WTC11 (cell line): Measurements from ENCODE around the gene RAMACL. TPM values are rescaled to one million over a fixed set of nuclear protein-coding genes. Genes with fewer than 3 reads are reported as not detected.
A peak's percentile ranks its signal among the peaks of the same experiment; 100 is the strongest.

Source experiments
- ATAC-seq: fragments of 200-7000 bp; cut with Tn5 transposase; 2 replicates; pipeline ENCODE4 v1.10.0; 2021; ENCODE audit warnings: mild to moderate bottlenecking, moderate library complexity
- CTCF ChIA-PET: fragments of 300-600 bp; sonication (Branson Sonifier 250); formaldehyde crosslinking; loops from one replicate; lab custom pipeline; 2021; ENCODE audit warnings: antibody characterized with exemption; lab: Charles Lee
- POLR2A ChIA-PET: fragments of 350-600 bp; sonication (Branson Sonifier 250); formaldehyde crosslinking; loops from one replicate; lab custom pipeline; 2021; ENCODE audit warnings: antibody characterized with exemption; lab: Charles Lee
- DNase-seq: peaks from one replicate; pipeline ENCODE4 v3.0.0; 2021; ENCODE audit warnings: low spot score
- H3K27ac Mint-ChIP-seq: 2 replicates; pipeline ENCODE4 v1.8.0; 2021; ENCODE audit warnings: mixed read lengths
- H3K27me3 Mint-ChIP-seq: 2 replicates; pipeline ENCODE4 v1.8.0; 2021; ENCODE audit warnings: low read depth, mild to moderate bottlenecking, moderate library complexity, mixed read lengths
- H3K36me3 Mint-ChIP-seq: 2 replicates; pipeline ENCODE4 v1.8.0; 2021; ENCODE audit warnings: mixed read lengths
- H3K4me1 Mint-ChIP-seq: 2 replicates; pipeline ENCODE4 v1.8.0; 2022; ENCODE audit warnings: mixed read lengths
- H3K4me3 Mint-ChIP-seq: 2 replicates; pipeline ENCODE4 v1.8.0; 2021; ENCODE audit warnings: mild to moderate bottlenecking, moderate library complexity, mixed read lengths
- H3K9me3 Mint-ChIP-seq: 2 replicates; pipeline ENCODE4 v1.8.0; 2021; ENCODE audit warnings: mixed read lengths
- ETV6 ChIP-seq: sonication (generic); formaldehyde crosslinking; IDR thresholded peaks from 2 replicates; pipeline ENCODE4 v1.8.1; 2022; ENCODE audit warnings: mild to moderate bottlenecking, missing genetic modification reagents
- KAT7 ChIP-seq: sonication (generic); formaldehyde crosslinking; IDR thresholded peaks from 2 replicates; pipeline ENCODE4 v1.8.1; 2023; ENCODE audit warnings: missing genetic modification reagents, mild to moderate bottlenecking, borderline replicate concordance
- NFATC4 ChIP-seq: fragments of 250-450 bp; sonication (Bioruptor Pico); IDR thresholded peaks from 2 replicates; pipeline ENCODE4 v1.9.0; 2021; ENCODE audit warnings: mild to moderate bottlenecking
- NR2C2 ChIP-seq: sonication (generic); formaldehyde crosslinking; IDR thresholded peaks from 2 replicates; pipeline ENCODE4 v1.8.0; 2022; ENCODE audit warnings: mild to moderate bottlenecking, missing genetic modification reagents
- PREB ChIP-seq: sonication (generic); formaldehyde crosslinking; IDR thresholded peaks from 2 replicates; pipeline ENCODE4 v1.8.1; 2022; ENCODE audit warnings: mild to moderate bottlenecking, missing genetic modification reagents, moderate library complexity, borderline replicate concordance
- SOX15 ChIP-seq: fragments of 250-450 bp; sonication (Bioruptor Pico); IDR thresholded peaks from 2 replicates; pipeline ENCODE4 v1.9.0; 2021; ENCODE audit warnings: mild to moderate bottlenecking
- STAT6 ChIP-seq: sonication (generic); formaldehyde crosslinking; conservative IDR thresholded peaks from 2 replicates; pipeline ENCODE4 v1.8.1; 2023; ENCODE audit warnings: mild to moderate bottlenecking, low read depth, missing genetic modification reagents, moderate library complexity
- ZNF232 ChIP-seq: sonication (generic); formaldehyde crosslinking; IDR thresholded peaks from 2 replicates; pipeline ENCODE4 v1.8.0; 2022; ENCODE audit warnings: mild to moderate bottlenecking, missing genetic modification reagents
- ZNF396 ChIP-seq: fragments of 250-450 bp; sonication (Bioruptor Pico); IDR thresholded peaks from 2 replicates; pipeline ENCODE4 v1.8.0; 2021; ENCODE audit warnings: mild to moderate bottlenecking, moderate library complexity, borderline replicate concordance
- ZSCAN18 ChIP-seq: fragments of 250-450 bp; sonication (Bioruptor Pico); IDR thresholded peaks from 2 replicates; pipeline ENCODE4 v2.1.2; 2022; ENCODE audit warnings: mild to moderate bottlenecking, moderate library complexity
- total RNA-seq: library from RNA; stranded (reverse); gene quantifications from 3 replicates; pipeline ENCODE4 v1.2.3, GENCODE V29; 2021
- TF ChIP-seq, protein P1 (sequence below): sonication (generic); formaldehyde crosslinking; IDR thresholded peaks from 2 replicates; pipeline ENCODE4 v1.8.1; 2022; ENCODE audit warnings: mild to moderate bottlenecking, moderate library complexity, missing genetic modification reagents
- TF ChIP-seq, protein P2 (sequence below): sonication (generic); formaldehyde crosslinking; IDR thresholded peaks from 2 replicates; pipeline ENCODE4 v1.8.0; 2022; ENCODE audit warnings: missing genetic modification reagents
- TF ChIP-seq, protein P3 (sequence below): sonication (generic); formaldehyde crosslinking; IDR thresholded peaks from 2 replicates; pipeline ENCODE4 v1.8.0; 2022; ENCODE audit warnings: mild to moderate bottlenecking, missing genetic modification reagents
- TF ChIP-seq, protein P4 (sequence below): sonication (generic); formaldehyde crosslinking; IDR thresholded peaks from 2 replicates; pipeline ENCODE4 v1.8.1; 2023; ENCODE audit warnings: mild to moderate bottlenecking, missing genetic modification reagents
- TF ChIP-seq, protein P5 (sequence below): sonication (generic); formaldehyde crosslinking; IDR thresholded peaks from 2 replicates; pipeline ENCODE4 v1.8.1; 2022; ENCODE audit warnings: low read depth, mild to moderate bottlenecking, moderate library complexity, missing genetic modification reagents, borderline replicate concordance

Gene RAMACL
- total RNA-seq, 1 experiment from 2014 or later, result 0.79 TPM

GRCh38 chr6:166555086-166555485, 31.4 kb downstream of the RAMACL start:
- CTCF ChIA-PET, result interaction anchor here (1.0 kb wide), 1 partner anchor 156 kb away, joined by 3 read pairs; no protein-coding TSS in a partner anchor
- no peaks in the 10 kb centered on the region for H3K36me3 Mint-ChIP-seq
- peaks cover 61% of the 10 kb centered on the region for H3K4me1 Mint-ChIP-seq
- POLR2A ChIA-PET, result interaction anchor here (1.6 kb wide), 1 partner anchor 19 kb away, joined by 3 read pairs; no protein-coding TSS in a partner anchor
- H3K27me3 Mint-ChIP-seq, result no peaks in the 10 kb centered on the region
- TF ChIP-seq PREB (CRISPR knock-in tag) (no peak), ZNF396 (CRISPR knock-in tag) (no peak)
- TF ChIP-seq, protein P1, sequence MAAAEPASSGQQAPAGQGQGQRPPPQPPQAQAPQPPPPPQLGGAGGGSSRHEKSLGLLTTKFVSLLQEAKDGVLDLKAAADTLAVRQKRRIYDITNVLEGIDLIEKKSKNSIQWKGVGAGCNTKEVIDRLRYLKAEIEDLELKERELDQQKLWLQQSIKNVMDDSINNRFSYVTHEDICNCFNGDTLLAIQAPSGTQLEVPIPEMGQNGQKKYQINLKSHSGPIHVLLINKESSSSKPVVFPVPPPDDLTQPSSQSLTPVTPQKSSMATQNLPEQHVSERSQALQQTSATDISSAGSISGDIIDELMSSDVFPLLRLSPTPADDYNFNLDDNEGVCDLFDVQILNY, result no peak
- TF ChIP-seq, protein P2, sequence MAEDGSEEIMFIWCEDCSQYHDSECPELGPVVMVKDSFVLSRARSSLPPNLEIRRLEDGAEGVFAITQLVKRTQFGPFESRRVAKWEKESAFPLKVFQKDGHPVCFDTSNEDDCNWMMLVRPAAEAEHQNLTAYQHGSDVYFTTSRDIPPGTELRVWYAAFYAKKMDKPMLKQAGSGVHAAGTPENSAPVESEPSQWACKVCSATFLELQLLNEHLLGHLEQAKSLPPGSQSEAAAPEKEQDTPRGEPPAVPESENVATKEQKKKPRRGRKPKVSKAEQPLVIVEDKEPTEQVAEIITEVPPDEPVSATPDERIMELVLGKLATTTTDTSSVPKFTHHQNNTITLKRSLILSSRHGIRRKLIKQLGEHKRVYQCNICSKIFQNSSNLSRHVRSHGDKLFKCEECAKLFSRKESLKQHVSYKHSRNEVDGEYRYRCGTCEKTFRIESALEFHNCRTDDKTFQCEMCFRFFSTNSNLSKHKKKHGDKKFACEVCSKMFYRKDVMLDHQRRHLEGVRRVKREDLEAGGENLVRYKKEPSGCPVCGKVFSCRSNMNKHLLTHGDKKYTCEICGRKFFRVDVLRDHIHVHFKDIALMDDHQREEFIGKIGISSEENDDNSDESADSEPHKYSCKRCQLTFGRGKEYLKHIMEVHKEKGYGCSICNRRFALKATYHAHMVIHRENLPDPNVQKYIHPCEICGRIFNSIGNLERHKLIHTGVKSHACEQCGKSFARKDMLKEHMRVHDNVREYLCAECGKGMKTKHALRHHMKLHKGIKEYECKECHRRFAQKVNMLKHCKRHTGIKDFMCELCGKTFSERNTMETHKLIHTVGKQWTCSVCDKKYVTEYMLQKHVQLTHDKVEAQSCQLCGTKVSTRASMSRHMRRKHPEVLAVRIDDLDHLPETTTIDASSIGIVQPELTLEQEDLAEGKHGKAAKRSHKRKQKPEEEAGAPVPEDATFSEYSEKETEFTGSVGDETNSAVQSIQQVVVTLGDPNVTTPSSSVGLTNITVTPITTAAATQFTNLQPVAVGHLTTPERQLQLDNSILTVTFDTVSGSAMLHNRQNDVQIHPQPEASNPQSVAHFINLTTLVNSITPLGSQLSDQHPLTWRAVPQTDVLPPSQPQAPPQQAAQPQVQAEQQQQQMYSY (CRISPR knock-in tag), result no peak
- DNase-seq, result no peak
- H3K27ac Mint-ChIP-seq, result peak overlapping the region; percentile 24; the same call in 1 of the 2 replicates
- H3K4me3 Mint-ChIP-seq, result no peak overlapping the region
- 0 out of 2 replicates have a peak, but pooled peaks have one; percentile 14 for ATAC-seq
- peaks cover 5% of the 10 kb centered on the region for H3K9me3 Mint-ChIP-seq

- CTCF ChIA-PET, result interaction anchor here (1.0 to 1.7 kb wide), 2 partner anchors 10 to 155 kb away, joined by 3 read pairs; no protein-coding TSS in a partner anchor
- no peak overlapping the region for H3K4me3 Mint-ChIP-seq
- TF ChIP-seq, protein P3, sequence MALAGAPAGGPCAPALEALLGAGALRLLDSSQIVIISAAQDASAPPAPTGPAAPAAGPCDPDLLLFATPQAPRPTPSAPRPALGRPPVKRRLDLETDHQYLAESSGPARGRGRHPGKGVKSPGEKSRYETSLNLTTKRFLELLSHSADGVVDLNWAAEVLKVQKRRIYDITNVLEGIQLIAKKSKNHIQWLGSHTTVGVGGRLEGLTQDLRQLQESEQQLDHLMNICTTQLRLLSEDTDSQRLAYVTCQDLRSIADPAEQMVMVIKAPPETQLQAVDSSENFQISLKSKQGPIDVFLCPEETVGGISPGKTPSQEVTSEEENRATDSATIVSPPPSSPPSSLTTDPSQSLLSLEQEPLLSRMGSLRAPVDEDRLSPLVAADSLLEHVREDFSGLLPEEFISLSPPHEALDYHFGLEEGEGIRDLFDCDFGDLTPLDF (CRISPR knock-in tag), result no peak
- TF ChIP-seq ZNF232 (CRISPR knock-in tag) (no peak), ETV6 (CRISPR knock-in tag) (no peak), SOX15 (no peak), NR2C2 (CRISPR knock-in tag) (no peak), STAT6 (CRISPR knock-in tag) (no peak), KAT7 (CRISPR knock-in tag) (no peak), ZSCAN18 (CRISPR knock-in tag) (no peak), NFATC4 (CRISPR knock-in tag) (no peak)
- TF ChIP-seq, protein P4, sequence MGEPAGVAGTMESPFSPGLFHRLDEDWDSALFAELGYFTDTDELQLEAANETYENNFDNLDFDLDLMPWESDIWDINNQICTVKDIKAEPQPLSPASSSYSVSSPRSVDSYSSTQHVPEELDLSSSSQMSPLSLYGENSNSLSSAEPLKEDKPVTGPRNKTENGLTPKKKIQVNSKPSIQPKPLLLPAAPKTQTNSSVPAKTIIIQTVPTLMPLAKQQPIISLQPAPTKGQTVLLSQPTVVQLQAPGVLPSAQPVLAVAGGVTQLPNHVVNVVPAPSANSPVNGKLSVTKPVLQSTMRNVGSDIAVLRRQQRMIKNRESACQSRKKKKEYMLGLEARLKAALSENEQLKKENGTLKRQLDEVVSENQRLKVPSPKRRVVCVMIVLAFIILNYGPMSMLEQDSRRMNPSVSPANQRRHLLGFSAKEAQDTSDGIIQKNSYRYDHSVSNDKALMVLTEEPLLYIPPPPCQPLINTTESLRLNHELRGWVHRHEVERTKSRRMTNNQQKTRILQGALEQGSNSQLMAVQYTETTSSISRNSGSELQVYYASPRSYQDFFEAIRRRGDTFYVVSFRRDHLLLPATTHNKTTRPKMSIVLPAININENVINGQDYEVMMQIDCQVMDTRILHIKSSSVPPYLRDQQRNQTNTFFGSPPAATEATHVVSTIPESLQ (CRISPR knock-in tag), result no peak
- TF ChIP-seq, protein P5, sequence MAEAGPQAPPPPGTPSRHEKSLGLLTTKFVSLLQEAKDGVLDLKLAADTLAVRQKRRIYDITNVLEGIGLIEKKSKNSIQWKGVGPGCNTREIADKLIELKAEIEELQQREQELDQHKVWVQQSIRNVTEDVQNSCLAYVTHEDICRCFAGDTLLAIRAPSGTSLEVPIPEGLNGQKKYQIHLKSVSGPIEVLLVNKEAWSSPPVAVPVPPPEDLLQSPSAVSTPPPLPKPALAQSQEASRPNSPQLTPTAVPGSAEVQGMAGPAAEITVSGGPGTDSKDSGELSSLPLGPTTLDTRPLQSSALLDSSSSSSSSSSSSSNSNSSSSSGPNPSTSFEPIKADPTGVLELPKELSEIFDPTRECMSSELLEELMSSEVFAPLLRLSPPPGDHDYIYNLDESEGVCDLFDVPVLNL (CRISPR knock-in tag), result no peak
- TF ChIP-seq, protein P2 (CRISPR knock-in tag), result no peak
Measured at GRCh38 chr6:166554316-166554715, 32.2 kb downstream of the RAMACL start.

More at GRCh38 chr6:166554316-166554715, 32.2 kb downstream of the RAMACL start:
- ATAC-seq (no peak), DNase-seq (no peak)
- H3K27me3 Mint-ChIP-seq, result no peaks in the 10 kb centered on the region
- no peak overlapping the region for H3K27ac Mint-ChIP-seq
- no peaks in the 10 kb centered on the region for H3K9me3 Mint-ChIP-seq
- H3K4me1 Mint-ChIP-seq, result peaks cover 62% of the 10 kb centered on the region
- POLR2A ChIA-PET, result no interaction called here
- no peaks in the 10 kb centered on the region for H3K36me3 Mint-ChIP-seq
